Stimulated activated naive B cell treated with anti-CD40 and anti-IgM and Interleukin-4, amounts not matched to agents 10 μg/mL and 1 μg/mL and 100 μg/mL, for 72 hours (primary cell): Measurements from ENCODE around the gene TYRP1.

ENCODE experiments used
- ATAC-seq, 2 donors: fragments of 150-1000 bp; cut with Tn5 transposase; replicated peaks; 2 replicates each; pipeline ENCODE4 v1.10.0; 2021; ENCODE audit warnings: moderate library complexity in 1 of 2
- DNase-seq: peaks from one replicate; pipeline ENCODE4 v3.0.0; 2021
- H3K27ac Mint-ChIP-seq: one replicate; pipeline ENCODE4 v1.8.0; 2022; ENCODE audit warnings: mild to moderate bottlenecking, mixed read lengths
- H3K27me3 Mint-ChIP-seq, 2 donors: one replicate each; pipeline ENCODE4 v1.8.0; 2022; ENCODE audit warnings: mixed read lengths in 2 of 2
- H3K36me3 Mint-ChIP-seq, 2 donors: one replicate each; pipeline ENCODE4 v1.8.0; 2022; ENCODE audit warnings: mixed read lengths in 2 of 2, mild to moderate bottlenecking in 1 of 2
- H3K4me1 Mint-ChIP-seq, 2 donors: one replicate each; pipeline ENCODE4 v1.8.0; 2022; ENCODE audit warnings: mixed read lengths in 2 of 2, mild to moderate bottlenecking in 1 of 2
- H3K4me3 Mint-ChIP-seq, 2 donors: one replicate each; pipeline ENCODE4 v1.8.0; 2022; ENCODE audit warnings: mild to moderate bottlenecking in 2 of 2, mixed read lengths in 2 of 2, moderate library complexity in 1 of 2
- H3K9me3 Mint-ChIP-seq, 2 donors: one replicate each; pipeline ENCODE4 v1.8.0; 2022; ENCODE audit warnings: mixed read lengths in 2 of 2, mild to moderate bottlenecking in 1 of 2

The TYRP1 gene

GRCh38 chr9:12680341-12680740 is 12.8 kb upstream of the TYRP1 start:
- no peaks in the 10 kb centered on the region for H3K4me1 Mint-ChIP-seq
- no peaks in the 10 kb centered on the region for H3K27me3 Mint-ChIP-seq
- no peak overlapping the region for H3K4me3 Mint-ChIP-seq
- H3K36me3 Mint-ChIP-seq = no peaks in the 10 kb centered on the region
- DNase-seq (no peak), ATAC-seq (no peak)
- no peak overlapping the region for H3K27ac Mint-ChIP-seq
- peaks cover 3 to 4% of the 10 kb centered on the region in 2 donors for H3K9me3 Mint-ChIP-seq

DNA sequence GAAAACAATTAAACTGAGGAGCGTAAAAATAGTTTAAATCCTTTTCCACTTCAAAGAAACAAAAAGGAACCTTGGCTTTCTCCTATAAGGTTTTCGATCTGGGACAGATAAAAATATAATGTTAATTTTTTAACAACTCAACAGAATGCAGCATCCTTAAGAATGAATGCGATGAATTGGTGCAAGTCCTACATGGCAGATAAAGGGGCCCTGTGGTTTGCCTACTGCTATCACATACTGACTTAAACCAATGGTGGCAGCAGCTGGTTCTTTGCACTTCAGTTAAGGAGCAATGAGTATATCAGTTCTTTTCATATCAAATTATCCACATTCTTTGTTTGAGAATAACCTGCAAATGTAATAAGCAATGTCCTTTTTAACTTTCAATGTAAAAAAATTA is 12.4 kb upstream of the TYRP1 start:
- Mint-ChIP-seq H3K9me3 (peaks cover 3 to 4% of the 10 kb centered on the region in 2 donors), H3K4me1 (no peaks in the 10 kb centered on the region), H3K27ac (no peak overlapping the region), H3K4me3 (no peak overlapping the region), H3K36me3 (no peaks in the 10 kb centered on the region), H3K27me3 (no peaks in the 10 kb centered on the region)
- DNase-seq (no peak), ATAC-seq (no peak)

DNA sequence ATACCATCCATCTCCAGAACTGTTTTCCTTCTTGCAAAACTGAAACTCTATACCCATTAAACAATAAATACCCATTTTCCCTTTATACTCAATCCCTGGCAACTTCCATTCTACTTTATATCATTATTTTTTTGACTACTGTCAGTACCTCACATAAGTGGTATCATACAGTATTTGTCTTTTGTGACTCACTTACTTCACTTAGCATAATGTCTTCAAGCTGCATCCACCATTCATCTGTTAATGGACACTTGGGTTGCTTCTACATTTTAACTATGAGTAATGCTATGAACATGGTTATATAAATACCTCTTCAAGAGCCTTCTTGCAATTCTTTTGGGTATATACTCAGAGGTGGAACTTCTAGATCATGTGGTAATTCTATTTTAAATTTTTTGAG is 11.6 kb upstream of the TYRP1 start:
- Mint-ChIP-seq H3K27me3 (no peaks in the 10 kb centered on the region), H3K27ac (no peak overlapping the region), H3K9me3 (peaks cover 3 to 4% of the 10 kb centered on the region in 2 donors), H3K4me3 (no peak overlapping the region), H3K36me3 (no peaks in the 10 kb centered on the region), H3K4me1 (no peaks in the 10 kb centered on the region)
- DNase-seq (no peak), ATAC-seq (no peak)

- no peak overlapping the region for H3K4me3 Mint-ChIP-seq
Measured at GRCh38 chr9:12684974-12685373, 8.2 kb upstream of the TYRP1 start.

GRCh38 chr9:12689233-12689632 is 4.0 kb upstream of the TYRP1 start:
- H3K4me3 Mint-ChIP-seq = no peak overlapping the region
- no peak for DNase-seq
- H3K9me3 Mint-ChIP-seq = peaks cover 0 to 7% of the 10 kb centered on the region in 2 donors
- no peak overlapping the region for H3K27ac Mint-ChIP-seq
- ATAC-seq = no peak
- no peaks in the 10 kb centered on the region for H3K4me1 Mint-ChIP-seq
- H3K27me3 Mint-ChIP-seq = no peaks in the 10 kb centered on the region
- H3K36me3 Mint-ChIP-seq = no peaks in the 10 kb centered on the region

More at GRCh38 chr9:12684974-12685373, 8.2 kb upstream of the TYRP1 start:
- Mint-ChIP-seq H3K4me1 (no peaks in the 10 kb centered on the region), H3K9me3 (peaks cover 2 to 4% of the 10 kb centered on the region in 2 donors), H3K27me3 (no peaks in the 10 kb centered on the region), H3K27ac (no peak overlapping the region), H3K36me3 (no peaks in the 10 kb centered on the region)
- DNase-seq (no peak), ATAC-seq (no peak)

GRCh38 chr9:12694013-12694412 is 828 bp downstream of the TYRP1 start:
- Mint-ChIP-seq H3K4me3 (no peak overlapping the region), H3K27ac (no peak overlapping the region), H3K27me3 (no peaks in the 10 kb centered on the region), H3K36me3 (no peaks in the 10 kb centered on the region), H3K4me1 (no peaks in the 10 kb centered on the region), H3K9me3 (peaks cover 0 to 4% of the 10 kb centered on the region in 2 donors)
- DNase-seq (no peak), ATAC-seq (no peak)

DNA sequence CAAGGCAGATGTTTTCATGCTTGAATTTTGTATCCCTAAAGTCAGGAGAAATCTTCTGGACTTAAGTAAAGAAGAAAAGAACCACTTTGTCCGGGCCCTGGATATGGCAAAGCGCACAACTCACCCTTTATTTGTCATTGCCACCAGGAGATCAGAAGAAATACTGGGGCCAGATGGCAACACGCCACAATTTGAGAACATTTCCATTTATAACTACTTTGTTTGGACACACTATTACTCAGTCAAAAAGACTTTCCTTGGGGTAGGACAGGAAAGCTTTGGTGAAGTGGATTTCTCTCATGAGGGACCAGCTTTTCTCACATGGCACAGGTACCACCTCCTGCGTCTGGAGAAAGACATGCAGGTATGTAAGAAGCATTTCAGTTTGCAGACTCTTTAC is 2.3 kb downstream of the TYRP1 start:
- Mint-ChIP-seq H3K27me3 (no peaks in the 10 kb centered on the region), H3K9me3 (peaks cover 0 to 4% of the 10 kb centered on the region in 2 donors), H3K27ac (no peak overlapping the region), H3K4me1 (no peaks in the 10 kb centered on the region), H3K4me3 (no peak overlapping the region), H3K36me3 (no peaks in the 10 kb centered on the region)
- ATAC-seq (no peak), DNase-seq (no peak)

GRCh38 chr9:12696931-12697622 is 3.9 kb downstream of the TYRP1 start:
- ATAC-seq (no peak), DNase-seq (no peak)
- H3K27ac Mint-ChIP-seq = no peak overlapping the region
- H3K36me3 Mint-ChIP-seq = no peaks in the 10 kb centered on the region
- peaks cover 0 to 4% of the 10 kb centered on the region in 2 donors for H3K9me3 Mint-ChIP-seq
- H3K27me3 Mint-ChIP-seq = no peaks in the 10 kb centered on the region
- H3K4me1 Mint-ChIP-seq = no peaks in the 10 kb centered on the region
- H3K4me3 Mint-ChIP-seq = no peak overlapping the region

GRCh38 chr9:12697719-12698118 is 4.5 kb downstream of the TYRP1 start:
- H3K4me3 Mint-ChIP-seq = no peak overlapping the region
- no peak overlapping the region for H3K27ac Mint-ChIP-seq
- no peaks in the 10 kb centered on the region for H3K4me1 Mint-ChIP-seq
- H3K9me3 Mint-ChIP-seq = peaks cover 0 to 4% of the 10 kb centered on the region in 2 donors
- ATAC-seq (no peak), DNase-seq (no peak)
- no peaks in the 10 kb centered on the region for H3K36me3 Mint-ChIP-seq
- no peaks in the 10 kb centered on the region for H3K27me3 Mint-ChIP-seq

- Mint-ChIP-seq H3K9me3 (peaks cover 0 to 4% of the 10 kb centered on the region in 2 donors), H3K4me1 (no peaks in the 10 kb centered on the region), H3K4me3 (no peak overlapping the region), H3K27ac (no peak overlapping the region), H3K36me3 (no peaks in the 10 kb centered on the region), H3K27me3 (no peaks in the 10 kb centered on the region)
- no peak for DNase-seq
- ATAC-seq = no peak
Measured at GRCh38 chr9:12698266-12698665, 5.1 kb downstream of the TYRP1 start.

GRCh38 chr9:12698986-12699385 is 5.8 kb downstream of the TYRP1 start:
- no peak overlapping the region for H3K4me3 Mint-ChIP-seq
- H3K27me3 Mint-ChIP-seq = no peaks in the 10 kb centered on the region
- H3K36me3 Mint-ChIP-seq = no peaks in the 10 kb centered on the region
- ATAC-seq (no peak), DNase-seq (no peak)
- H3K9me3 Mint-ChIP-seq = peaks cover 0 to 2% of the 10 kb centered on the region in 2 donors
- no peaks in the 10 kb centered on the region for H3K4me1 Mint-ChIP-seq
- no peak overlapping the region for H3K27ac Mint-ChIP-seq

GRCh38 chr9:12699529-12699928 is 6.3 kb downstream of the TYRP1 start:
- H3K9me3 Mint-ChIP-seq = no peaks in the 10 kb centered on the region
- no peak for ATAC-seq
- no peak overlapping the region for H3K4me3 Mint-ChIP-seq
- no peaks in the 10 kb centered on the region for H3K27me3 Mint-ChIP-seq
- DNase-seq = no peak
- no peak overlapping the region for H3K27ac Mint-ChIP-seq
- no peaks in the 10 kb centered on the region for H3K4me1 Mint-ChIP-seq
- H3K36me3 Mint-ChIP-seq = no peaks in the 10 kb centered on the region

GRCh38 chr9:12701126-12701525 is 7.9 kb downstream of the TYRP1 start:
- Mint-ChIP-seq H3K36me3 (no peaks in the 10 kb centered on the region), H3K4me3 (no peak overlapping the region), H3K27me3 (no peaks in the 10 kb centered on the region)

GRCh38 chr9:12702160-12702758 is 9.1 kb downstream of the TYRP1 start:
- Mint-ChIP-seq H3K4me1 (no peaks in the 10 kb centered on the region), H3K9me3 (peaks cover 0 to under 1% of the 10 kb centered on the region in 2 donors), H3K4me3 (no peak overlapping the region), H3K27me3 (no peaks in the 10 kb centered on the region), H3K36me3 (no peaks in the 10 kb centered on the region), H3K27ac (no peak overlapping the region)
- DNase-seq = no peak
- no peak for ATAC-seq

More at GRCh38 chr9:12701126-12701525, 7.9 kb downstream of the TYRP1 start:
- H3K27ac Mint-ChIP-seq = no peak overlapping the region
- DNase-seq = no peak
- ATAC-seq = no peak
- H3K4me1 Mint-ChIP-seq = no peaks in the 10 kb centered on the region
- H3K9me3 Mint-ChIP-seq = no peaks in the 10 kb centered on the region

DNA sequence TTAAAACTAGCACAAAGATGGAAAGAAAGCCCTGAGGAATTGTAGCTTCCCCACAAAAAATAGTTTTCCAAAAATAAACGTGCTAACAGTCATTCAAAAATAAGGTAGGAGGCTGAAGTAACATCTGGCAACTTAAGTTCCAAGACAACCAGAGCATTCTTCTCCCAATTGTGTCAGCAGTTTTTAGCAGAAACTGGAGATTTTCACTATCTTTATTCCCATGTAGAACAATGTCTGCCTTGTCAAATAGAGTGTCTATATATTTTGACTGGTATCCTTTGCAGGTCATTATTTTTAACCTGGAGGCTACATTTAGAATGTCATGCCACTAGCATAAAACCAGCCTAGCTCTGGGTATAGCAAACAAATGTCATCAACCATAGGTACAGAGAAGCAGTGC is 10.8 kb downstream of the TYRP1 start:
- ATAC-seq (no peak), DNase-seq (no peak)
- peaks cover 0 to 2% of the 10 kb centered on the region in 2 donors for H3K9me3 Mint-ChIP-seq
- H3K4me3 Mint-ChIP-seq = no peak overlapping the region
- H3K36me3 Mint-ChIP-seq = no peaks in the 10 kb centered on the region
- H3K27ac Mint-ChIP-seq = no peak overlapping the region
- H3K27me3 Mint-ChIP-seq = no peaks in the 10 kb centered on the region
- H3K4me1 Mint-ChIP-seq = no peaks in the 10 kb centered on the region
